ENCODE measurements around the gene NAA11.
"Not testable (repeated sequence)": the region's sequence is repeated elsewhere in the genome, so short reads cannot be mapped to it uniquely, and the experiment has no call there.

Gene NAA11

DNA sequence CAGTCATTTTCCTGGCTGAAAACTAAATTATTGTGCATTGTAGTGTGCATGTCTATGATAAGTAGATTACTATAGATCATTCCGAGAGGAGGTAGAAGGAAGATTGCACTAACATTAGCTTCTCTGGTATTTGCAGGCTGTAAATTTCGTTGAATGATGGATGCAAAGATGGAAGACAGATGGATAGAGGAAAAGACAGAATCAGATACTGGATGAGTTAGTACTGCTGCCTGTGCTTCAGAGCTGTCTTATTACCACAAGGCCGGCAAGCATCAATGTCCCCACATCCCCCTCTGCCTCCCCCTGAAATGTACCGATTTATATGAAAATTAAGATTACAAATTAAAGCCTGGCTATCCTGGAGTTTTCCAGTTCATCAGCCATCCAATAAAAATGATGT is 17.7 kb downstream of the NAA11 start:
- DNase-seq = no peak

DNA sequence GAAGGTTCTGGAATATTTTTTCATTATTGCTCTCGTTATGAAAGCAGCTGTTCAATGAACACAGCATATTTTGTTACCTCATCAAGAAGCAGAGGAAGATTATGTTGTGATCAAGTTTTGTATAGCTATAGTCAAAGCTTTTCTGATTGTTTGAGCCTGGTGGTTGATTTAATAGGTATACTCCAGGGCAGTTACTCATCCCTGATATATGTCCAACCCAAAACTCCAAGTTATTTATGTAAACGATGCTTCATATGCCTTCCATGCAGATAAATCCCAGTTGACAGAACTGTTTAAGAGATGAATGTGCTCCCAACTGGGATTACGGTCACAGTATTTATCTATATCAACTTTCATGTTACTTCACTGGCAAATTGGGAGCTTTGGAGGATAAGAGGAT is 19.1 kb downstream of the NAA11 start:
- DNase-seq = no peak

DNA sequence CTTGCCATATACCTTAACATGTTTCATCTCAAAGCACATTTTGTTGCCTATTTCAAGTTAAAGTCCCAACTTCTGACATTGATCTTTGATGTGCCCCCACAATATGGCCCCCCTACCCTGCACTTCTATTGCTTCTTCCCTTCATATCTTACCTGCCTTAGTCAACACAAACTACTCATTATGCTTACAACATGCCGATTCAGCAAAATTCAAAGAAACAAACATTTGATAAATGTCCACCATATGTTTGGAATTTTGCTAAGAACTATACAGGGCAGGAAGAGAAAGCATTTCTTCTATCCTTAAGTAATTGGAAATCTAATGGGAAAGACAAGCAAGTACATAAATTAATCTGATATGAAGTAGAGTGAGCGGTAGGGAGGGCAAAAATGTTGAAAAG is 25.6 kb downstream of the NAA11 start:
- no peak for DNase-seq

DNA sequence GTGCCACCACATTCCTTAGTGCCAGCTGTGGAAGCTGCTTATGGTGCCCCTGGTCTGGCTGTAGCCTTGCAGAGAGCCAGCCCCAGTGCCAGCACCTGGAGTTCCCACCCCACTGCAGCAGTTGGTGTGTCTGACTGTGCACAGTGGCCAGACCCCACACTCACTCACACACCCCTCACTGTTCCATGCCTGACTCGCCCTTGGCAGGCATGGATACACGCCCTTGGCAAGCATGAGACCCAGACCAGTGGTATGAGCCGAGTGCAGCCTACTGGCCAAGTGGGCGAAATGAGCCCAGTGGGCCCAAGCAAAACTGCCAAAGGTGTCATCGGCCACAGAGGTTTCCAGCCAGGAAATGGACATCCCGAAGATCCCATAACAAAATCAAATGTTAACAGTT is 27.4 kb downstream of the NAA11 start:
- DNase-seq = no peak

DNA sequence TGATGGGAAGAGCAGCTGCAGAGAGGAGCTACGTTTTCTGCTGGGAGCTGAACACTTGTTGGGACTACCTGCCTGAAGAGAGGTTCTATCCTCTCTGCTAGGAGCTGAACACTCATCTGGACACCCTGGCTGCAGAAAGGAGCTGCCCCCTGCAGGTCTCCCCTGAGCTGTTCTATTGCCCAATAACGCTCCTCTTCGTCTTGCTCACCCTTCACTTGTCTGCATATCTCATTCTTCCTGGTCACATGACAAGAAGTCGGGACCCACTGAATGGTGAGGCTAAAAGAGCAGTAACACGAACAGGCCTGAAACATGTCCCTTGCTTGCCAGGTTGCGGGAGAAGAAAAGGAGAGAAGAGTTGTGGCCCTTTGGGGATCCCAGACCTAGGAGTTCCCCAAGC is 27.8 kb downstream of the NAA11 start:
- DNase-seq = no peak

DNA sequence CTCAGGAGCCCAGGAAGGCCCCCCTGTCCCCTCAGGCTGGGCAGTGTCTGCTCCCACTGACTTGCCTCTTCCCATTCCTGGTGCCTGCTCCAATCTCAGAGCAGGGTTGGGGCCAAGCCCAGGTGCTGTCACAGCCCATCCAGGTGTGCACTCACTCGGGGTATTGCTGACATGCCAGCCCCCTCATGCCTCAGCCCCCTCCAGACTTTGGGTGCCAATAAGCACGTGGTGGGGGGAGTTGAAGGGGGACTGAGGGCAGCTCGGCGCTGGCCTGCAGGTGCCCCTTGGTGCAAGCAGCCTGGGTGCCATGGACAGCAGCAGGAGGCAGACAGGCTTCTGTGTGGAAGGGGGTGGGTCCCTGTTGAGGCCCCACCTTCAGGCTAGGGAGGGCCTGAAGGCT is 28.4 kb downstream of the NAA11 start:
- DNase-seq = no peak

DNA sequence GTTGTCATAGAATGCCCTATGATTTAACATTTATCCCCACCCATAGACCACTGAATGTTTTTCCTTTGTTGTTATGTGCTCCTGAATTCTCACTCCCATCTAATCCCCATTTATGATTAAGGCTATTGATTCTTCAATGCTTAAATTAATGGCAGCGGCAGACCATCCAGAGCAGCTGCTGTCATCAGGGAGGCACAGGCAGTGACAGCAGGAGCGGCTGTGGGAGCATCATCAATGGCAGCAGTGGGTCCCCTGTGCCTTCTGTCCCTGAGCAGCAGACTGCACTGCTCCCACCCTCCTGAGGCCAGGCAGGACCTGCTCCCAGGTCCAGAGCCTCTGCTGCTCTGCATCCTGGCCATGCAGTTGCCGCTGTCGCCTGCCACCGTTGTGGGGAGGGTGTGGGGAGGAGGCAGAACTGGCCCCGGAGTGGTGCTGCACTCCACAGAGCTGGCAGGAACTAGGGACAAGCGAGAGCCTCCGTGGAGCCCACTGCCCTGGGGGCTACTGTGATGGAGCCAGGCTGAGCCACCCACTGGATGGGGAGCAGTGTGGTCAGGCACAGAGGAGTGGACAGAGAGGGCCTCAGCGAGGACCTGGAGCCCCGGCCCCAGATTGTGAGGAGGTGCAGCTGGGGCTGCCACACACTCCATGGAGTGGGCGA is 29.0 kb downstream of the NAA11 start:
- no peak for DNase-seq

DNA sequence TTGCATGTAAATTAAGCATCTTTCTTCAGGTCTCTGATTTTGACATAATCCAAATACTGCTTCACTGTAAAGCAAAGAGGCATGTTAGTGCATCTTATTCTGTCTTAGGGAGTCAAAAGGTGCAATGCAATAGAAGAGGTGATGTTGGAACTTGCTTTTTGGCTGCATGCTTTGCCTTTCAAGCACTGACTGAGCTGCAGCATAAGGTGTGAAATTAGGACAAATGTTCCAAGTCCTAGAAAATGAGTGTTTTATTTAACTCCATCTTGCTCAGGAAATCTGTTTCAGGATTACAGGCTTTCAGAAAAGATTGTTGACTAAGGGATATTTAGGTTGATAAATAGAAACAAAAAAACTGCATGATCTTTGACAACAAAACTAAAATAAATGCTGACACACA is 30.8 kb downstream of the NAA11 start:
- no peak for DNase-seq

DNA sequence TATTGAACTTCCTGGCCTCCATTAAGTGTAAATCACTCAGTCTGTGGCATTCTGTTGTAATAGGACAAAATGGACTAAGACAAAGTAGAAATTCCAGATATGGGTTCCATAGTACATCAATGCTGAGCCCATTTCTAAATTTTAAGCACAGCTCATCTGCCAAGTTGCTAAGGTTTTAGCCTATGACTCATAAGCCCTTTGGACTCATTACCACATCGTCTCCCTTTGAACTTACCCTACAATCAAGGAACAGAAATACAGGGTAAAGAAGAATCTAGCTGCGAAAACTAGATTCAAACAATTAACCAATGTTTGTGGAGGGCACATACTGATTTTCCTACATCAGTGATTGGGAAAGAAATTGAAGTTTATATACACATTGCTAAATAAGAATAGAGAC is 31.8 kb downstream of the NAA11 start:
- no peak for DNase-seq

DNA sequence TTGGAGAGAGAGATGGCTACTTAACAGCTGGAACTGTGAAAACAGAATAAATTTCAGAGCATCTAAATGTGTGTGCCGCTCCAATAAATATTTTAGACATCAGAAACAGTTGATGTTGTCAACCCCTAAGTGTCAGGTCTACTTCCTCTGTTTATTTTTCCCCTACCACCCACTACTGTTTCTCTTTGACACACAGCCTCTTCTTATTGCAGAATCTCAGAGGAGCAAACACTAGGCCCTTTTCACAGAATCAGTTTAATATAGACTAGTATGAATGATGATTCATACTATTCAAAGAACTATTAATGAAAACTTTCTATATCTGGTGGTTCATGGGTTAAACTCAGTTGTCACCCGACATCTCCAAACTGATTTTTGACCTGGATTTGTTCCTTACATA is 33.9 kb downstream of the NAA11 start:
- DNase-seq = no peak

DNA sequence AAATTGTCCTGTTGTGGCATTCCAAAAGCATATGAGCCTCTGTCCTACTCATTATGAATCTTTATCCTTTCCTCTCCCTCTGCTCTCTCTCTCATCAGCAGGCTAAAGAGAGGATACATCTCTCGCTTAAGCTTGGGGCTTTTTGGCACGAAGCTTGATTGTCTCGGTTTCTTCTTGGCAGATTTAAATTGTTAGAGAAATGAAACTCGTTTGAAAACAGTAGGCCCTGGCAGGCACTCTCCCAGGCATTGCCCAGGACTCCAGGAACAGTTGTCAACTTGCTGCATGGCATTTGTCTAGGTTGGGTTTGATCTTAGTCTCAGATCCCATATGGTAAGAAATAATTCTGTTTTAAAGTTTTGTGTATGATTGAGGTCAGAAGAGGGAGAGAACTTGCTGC is 35.5 kb downstream of the NAA11 start:
- DNase-seq = no peak

DNA sequence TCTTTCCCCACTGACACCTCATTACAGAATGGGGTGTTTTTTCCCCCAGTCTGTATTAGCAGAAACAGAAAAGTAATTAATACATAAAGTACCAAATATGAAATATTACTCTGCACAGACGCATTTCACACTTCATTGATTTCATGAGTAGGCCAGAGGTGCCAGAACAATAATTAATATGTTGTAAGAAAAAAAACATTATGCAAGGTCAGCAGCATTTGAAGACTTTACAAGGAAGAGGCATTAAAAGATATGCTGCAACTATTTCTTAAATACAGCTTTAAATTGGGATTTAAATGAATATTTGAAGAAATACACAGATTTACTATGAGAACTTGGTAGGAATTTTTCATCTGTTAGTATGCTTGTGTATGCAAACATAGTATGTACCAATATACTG is 37.7 kb downstream of the NAA11 start:
- no peak for DNase-seq

DNA sequence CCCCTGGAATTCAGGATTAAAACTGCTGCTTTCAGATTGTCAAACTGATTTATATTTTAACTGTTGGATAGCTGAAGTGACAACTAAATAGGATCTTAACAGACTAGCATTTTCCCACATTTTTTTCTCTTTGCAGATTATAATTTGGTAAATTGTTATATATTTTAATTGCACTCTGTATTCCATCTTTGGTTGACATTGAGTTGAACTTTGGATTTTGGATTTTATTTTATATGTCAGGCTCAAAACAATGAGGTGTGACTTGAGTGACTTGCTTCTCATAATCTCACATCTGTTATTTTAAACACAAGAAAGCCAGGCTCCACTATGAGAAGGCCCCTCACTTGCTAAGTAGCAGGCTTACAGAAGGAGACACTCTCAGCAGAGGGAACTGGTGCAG is 38.1 kb downstream of the NAA11 start:
- no peak for DNase-seq

DNA sequence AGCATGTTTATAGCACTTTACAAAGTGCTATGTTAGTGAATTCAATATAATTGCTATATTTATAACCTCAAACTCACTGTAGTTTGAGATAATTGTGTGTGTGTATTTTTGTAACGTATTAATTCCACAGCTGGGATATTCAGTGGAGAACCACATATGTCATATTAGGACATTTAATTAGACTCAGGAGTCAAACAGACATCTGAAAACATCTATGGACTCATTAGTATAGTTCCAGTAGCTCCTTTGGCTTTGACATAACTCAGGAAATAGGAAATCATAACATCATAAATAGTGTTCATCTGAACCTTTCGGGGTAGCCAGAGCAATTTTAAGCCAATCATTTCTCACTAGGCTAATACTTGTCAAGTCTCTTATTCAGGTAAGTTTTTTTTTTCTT is 38.8 kb downstream of the NAA11 start:
- DNase-seq = no peak

DNA sequence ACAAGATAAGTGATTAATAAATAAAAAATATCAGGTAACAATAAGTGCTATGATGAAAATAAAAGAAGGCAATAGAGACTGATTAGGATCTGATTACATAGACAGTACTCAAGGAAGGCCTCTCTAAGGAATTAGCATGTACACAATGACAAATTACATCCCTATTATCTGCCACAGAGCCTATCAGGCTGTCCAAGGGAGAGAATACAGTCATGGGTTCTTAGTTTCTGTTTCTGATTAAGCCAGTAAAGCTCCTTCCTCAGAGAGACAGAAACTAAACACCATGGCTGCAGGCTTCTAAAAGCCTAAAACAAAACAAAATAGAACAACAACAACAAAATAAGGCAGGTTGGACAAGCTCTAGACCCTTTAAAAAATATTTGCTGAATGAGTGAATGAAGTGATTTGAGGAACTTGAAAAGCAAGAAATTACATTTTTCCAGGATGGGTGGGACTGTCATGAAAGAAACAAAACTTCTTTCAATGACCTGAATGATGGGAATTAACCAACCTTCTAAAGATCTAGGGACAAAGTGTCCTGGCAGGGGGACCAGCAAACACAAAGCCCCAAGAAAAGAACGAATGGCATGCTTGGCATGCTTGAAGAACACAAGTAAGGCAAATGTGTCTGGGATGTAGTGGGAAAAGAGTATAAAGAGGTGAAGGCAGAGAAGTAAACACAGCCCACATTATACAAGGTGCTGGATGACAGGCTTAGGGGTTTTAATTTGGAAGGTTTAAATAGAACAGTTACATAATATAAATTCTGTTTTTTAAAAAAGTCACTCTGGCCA is 44.1 kb downstream of the NAA11 start:
- no peak for DNase-seq

DNA sequence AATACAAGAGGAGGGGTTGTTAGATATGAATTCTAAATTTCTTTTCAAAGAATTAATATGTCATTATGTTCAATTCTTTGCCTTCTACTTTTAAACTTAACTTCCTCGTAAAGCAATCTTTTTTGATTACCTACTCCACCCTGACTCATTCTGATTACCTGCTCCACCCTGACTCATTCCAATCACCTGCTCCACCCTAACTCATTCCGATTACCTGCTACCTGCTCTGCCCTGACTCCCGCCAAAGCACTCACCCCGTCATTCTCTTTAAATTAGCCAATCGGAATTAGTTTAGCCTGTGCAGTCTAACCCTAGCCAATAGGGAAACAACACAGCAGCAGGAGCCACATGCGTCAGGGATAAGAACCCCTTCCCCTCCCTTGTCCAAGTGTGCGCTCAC is 48.4 kb downstream of the NAA11 start:
- DNase-seq = not testable (repeated sequence)

DNA sequence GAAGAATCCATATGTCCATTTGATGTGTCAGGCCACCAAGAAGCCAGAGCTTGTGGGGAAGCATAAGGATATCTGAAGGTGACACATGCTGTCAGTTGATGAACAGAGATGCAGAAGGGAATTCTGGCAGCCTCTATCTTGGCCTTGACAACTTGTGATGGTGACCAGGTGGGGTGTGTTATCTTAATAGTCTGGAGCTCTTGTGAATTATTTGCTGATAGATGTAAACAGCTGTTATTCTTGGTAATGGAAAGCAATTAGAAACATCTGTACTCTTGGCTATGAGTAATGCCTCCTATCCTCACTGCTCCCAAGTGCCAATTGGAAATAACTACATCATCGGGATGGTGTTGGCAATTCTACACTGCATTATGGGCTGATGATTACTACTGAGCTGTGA is 51.9 kb downstream of the NAA11 start:
- no peak for DNase-seq

DNA sequence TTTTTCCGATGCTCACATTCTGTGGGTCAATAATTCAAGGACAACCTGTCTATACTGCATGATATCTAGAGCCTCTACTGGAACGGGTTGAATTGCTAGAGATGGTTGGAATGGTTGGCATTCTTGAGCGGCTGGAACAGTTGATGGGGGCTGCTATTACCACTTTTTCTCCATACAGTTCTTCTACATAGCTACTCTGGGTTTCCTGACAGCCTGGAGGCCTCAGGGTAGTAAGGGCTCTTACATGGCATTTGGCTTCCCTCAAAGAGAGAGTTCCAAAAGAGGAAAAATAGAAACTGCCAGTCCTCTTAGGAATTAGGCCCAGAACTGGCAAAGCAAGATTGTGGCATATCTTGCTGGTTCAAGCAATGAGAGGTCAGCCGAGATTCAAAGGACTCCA is 53.1 kb downstream of the NAA11 start:
- no peak for DNase-seq

DNA sequence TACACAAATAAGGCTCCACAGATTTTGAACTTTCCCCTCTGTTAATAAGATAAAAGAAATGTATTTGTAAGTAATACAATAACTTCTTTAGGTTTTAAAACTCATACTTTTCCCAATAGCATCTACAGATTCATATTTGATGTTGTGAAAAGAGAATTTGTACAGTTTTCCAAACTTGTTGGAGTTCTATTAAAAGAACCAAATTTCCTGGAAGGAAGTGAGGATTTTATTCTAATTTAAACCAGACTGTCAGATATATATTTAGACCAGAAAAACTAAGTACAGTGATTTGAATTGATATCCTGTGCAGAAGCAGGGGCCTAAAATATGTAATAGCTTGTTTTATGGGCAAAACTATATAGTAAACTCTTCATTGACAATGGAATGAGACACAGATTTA is 53.7 kb downstream of the NAA11 start:
- no peak for DNase-seq

DNA sequence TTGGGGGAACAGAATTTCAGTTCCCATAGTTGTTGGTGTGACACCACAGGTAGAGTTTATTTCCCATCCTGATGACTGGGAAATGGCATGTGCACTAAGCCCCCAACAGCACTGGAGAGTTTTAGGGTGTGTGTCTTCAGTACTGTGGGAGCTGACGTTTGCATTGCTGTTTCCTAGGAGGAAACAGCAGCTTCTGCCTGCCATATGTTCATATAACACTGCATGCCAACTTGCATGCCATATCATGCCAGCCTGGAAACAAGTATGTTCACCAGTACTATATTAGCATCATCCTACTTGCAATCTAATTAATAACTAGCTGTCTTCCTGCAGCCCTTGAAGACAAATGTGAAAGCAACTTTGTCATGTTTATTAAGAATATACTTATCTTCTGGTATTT is 58.2 kb downstream of the NAA11 start:
- no peak for DNase-seq
